ENCODE data around the gene RTRAF.

The RTRAF gene

DNA sequence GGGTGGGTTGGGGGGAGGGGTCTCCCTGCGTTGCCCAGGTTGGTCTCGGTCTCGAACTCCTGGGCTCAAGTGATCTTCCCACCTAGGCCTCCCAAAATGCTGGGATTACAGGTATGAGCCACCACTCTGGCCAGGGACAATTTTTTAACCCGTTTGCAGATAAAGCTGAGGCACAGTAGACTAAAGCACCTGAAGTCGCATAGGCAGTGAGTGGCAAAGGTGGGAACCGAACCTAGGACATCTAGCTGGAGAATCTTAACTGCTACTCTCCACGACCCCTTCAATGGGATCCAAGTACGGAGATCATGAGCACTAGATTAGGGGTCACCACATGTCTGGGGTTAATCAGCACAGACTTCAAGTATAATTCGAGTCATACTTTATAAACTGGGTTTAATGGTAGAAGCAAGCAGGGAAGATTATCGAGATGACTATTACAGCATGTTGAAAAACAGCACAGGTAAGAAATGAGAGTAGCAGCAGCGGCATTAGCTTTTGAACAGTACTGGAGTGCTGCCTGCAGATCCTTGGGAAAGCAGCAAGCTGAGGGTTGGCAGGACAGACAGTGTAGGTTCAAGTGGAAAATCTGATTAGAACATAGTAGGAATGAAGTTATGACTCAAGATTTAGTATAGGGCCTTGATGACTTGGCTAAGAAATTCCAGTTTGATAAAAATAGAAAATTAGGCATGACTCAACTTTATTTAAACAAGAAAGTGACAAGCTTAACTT lies 55.6 kb downstream of the RTRAF start:
- Histone ChIP-seq H3K9ac (ENCODE audit: low read depth, low read length) (no peak overlapping the region), H3K36me3 (ENCODE audit: control insufficient read depth, insufficient read depth, low read length) (no peaks in the 10 kb centered on the region), H3K4me3 (ENCODE audit: low read depth, low read length) (no peak overlapping the region), H3K9me3 (ENCODE audit: control insufficient read depth, insufficient read depth, low read length) (no peaks in the 10 kb centered on the region), H3K27me3 (ENCODE audit: control insufficient read depth, insufficient read depth, low read length) (no peaks in the 10 kb centered on the region), H3K4me1 (ENCODE audit: control insufficient read depth, insufficient read depth, low read length) (peaks cover 4% of the 10 kb centered on the region)

- Histone ChIP-seq H3K27me3 (ENCODE audit: control insufficient read depth, insufficient read depth, low read length) (no peaks in the 10 kb centered on the region), H3K4me3 (ENCODE audit: low read depth, low read length) (no peak overlapping the region), H3K36me3 (ENCODE audit: control insufficient read depth, insufficient read depth, low read length) (no peaks in the 10 kb centered on the region), H3K9ac (ENCODE audit: low read depth, low read length) (no peak overlapping the region), H3K4me1 (ENCODE audit: control insufficient read depth, insufficient read depth, low read length) (peaks cover 4% of the 10 kb centered on the region), H3K9me3 (ENCODE audit: control insufficient read depth, insufficient read depth, low read length) (no peaks in the 10 kb centered on the region)
Observed at GRCh38 chr14:52046376-52046917, 57.1 kb downstream of the RTRAF start.

- Histone ChIP-seq H3K36me3 (ENCODE audit: control insufficient read depth, insufficient read depth, low read length) (no peaks in the 10 kb centered on the region), H3K4me3 (ENCODE audit: low read depth, low read length) (no peak overlapping the region), H3K27me3 (ENCODE audit: control insufficient read depth, insufficient read depth, low read length) (no peaks in the 10 kb centered on the region), H3K9ac (ENCODE audit: low read depth, low read length) (no peak overlapping the region), H3K4me1 (ENCODE audit: control insufficient read depth, insufficient read depth, low read length) (peaks cover 4% of the 10 kb centered on the region), H3K9me3 (ENCODE audit: control insufficient read depth, insufficient read depth, low read length) (no peaks in the 10 kb centered on the region)
Observed at GRCh38 chr14:52048116-52048515, 58.8 kb downstream of the RTRAF start.

DNA sequence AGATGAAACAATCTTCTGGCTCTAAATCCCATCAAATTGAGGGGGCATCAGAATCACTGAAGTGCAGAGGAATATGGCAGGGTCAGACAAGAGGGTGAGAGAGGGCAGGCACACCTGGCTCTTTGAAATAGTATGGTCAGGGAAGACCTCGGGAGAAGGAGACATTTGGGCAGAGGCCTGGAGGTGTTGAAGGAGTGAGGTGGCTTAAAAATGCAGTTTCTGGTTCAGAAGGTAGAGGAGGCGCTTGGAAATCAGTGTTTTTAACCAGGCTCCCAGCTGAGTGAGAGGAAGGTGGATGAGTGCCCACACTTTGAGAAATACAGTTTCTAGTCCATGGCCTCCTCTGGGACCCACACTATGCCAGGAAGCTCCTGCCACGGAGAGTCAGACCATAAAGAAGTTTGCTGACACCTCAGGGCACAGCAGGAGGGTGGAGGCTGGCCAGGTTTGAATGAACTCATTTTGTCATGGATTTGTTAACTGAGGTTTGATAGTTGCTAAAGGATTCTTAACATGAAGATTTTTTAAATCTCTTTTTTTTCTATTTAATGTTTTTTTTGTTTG lies 59.4 kb downstream of the RTRAF start:
- Histone ChIP-seq H3K36me3 (ENCODE audit: control insufficient read depth, insufficient read depth, low read length) (no peaks in the 10 kb centered on the region), H3K4me1 (ENCODE audit: control insufficient read depth, insufficient read depth, low read length) (peaks cover 4% of the 10 kb centered on the region), H3K4me3 (ENCODE audit: low read depth, low read length) (no peak overlapping the region), H3K27me3 (ENCODE audit: control insufficient read depth, insufficient read depth, low read length) (no peaks in the 10 kb centered on the region), H3K9me3 (ENCODE audit: control insufficient read depth, insufficient read depth, low read length) (no peaks in the 10 kb centered on the region), H3K9ac (ENCODE audit: low read depth, low read length) (no peak overlapping the region)

DNA sequence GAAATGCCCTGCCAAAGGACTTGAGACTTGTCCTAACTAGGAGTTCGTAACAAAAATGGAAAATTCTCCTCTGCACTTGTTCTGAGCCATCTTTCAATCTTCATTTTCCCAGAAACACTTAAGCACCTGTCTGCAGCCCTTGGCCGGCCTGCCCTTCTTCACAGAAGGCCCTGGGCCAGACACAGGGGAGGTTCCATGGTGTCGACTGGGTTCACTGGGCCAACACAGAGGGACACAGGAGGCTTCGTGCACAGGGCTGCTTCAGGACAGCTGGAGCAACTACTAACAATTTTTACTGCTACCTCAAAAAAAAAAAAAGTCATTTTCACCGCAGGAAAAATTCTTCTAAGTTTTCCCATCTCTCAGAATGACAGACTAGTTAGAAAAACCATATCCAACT lies 59.9 kb downstream of the RTRAF start:
- H3K9me3 ChIP-seq (ENCODE audit: control insufficient read depth, insufficient read depth, low read length) = no peaks in the 10 kb centered on the region
- H3K4me3 ChIP-seq (ENCODE audit: low read depth, low read length) = no peak overlapping the region
- no peaks in the 10 kb centered on the region for H3K36me3 ChIP-seq (ENCODE audit: control insufficient read depth, insufficient read depth, low read length)
- no peaks in the 10 kb centered on the region for H3K27me3 ChIP-seq (ENCODE audit: control insufficient read depth, insufficient read depth, low read length)
- no peak overlapping the region for H3K9ac ChIP-seq (ENCODE audit: low read depth, low read length)
- H3K4me1 ChIP-seq (ENCODE audit: control insufficient read depth, insufficient read depth, low read length) = peaks cover 4% of the 10 kb centered on the region

GRCh38 chr14:52049721-52050588 lies 60.6 kb downstream of the RTRAF start:
- H3K36me3 ChIP-seq (ENCODE audit: control insufficient read depth, insufficient read depth, low read length) = no peaks in the 10 kb centered on the region
- H3K4me1 ChIP-seq (ENCODE audit: control insufficient read depth, insufficient read depth, low read length) = peaks cover 4% of the 10 kb centered on the region
- H3K4me3 ChIP-seq (ENCODE audit: low read depth, low read length) = no peak overlapping the region
- H3K27me3 ChIP-seq (ENCODE audit: control insufficient read depth, insufficient read depth, low read length) = no peaks in the 10 kb centered on the region
- H3K9me3 ChIP-seq (ENCODE audit: control insufficient read depth, insufficient read depth, low read length) = no peaks in the 10 kb centered on the region
- no peak overlapping the region for H3K9ac ChIP-seq (ENCODE audit: low read depth, low read length)

DNA sequence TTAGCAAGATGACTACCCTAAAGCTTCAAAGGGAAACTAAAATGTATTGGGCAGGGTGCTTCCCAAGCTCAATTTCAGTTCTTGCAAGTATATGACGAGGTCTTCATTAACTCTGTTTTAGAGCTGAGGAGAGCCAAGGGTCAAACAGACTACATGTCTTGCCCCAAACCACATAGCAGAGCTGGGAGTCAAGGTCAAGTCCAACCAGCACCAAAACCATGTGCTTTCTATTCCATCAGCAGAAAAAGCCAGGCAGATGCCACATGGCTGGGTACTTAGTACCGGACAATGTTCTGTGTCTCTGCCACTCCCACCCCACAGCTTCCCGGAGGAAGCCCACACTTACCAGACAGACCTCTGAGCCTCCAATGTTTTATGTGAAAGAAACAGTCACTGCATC lies 61.9 kb downstream of the RTRAF start:
- no peak overlapping the region for H3K9ac ChIP-seq (ENCODE audit: low read depth, low read length)

GRCh38 chr14:52051871-52052270 lies 62.5 kb downstream of the RTRAF start:
- Histone ChIP-seq H3K4me3 (ENCODE audit: low read depth, low read length) (no peak overlapping the region), H3K4me1 (ENCODE audit: control insufficient read depth, insufficient read depth, low read length) (peaks cover 4% of the 10 kb centered on the region), H3K9me3 (ENCODE audit: control insufficient read depth, insufficient read depth, low read length) (no peaks in the 10 kb centered on the region), H3K9ac (ENCODE audit: low read depth, low read length) (no peak overlapping the region), H3K36me3 (ENCODE audit: control insufficient read depth, insufficient read depth, low read length) (no peaks in the 10 kb centered on the region), H3K27me3 (ENCODE audit: control insufficient read depth, insufficient read depth, low read length) (no peaks in the 10 kb centered on the region)

More for the DNA sequence above, 61.9 kb downstream of the RTRAF start:
- H3K36me3 ChIP-seq (ENCODE audit: control insufficient read depth, insufficient read depth, low read length) = no peaks in the 10 kb centered on the region
- H3K27me3 ChIP-seq (ENCODE audit: control insufficient read depth, insufficient read depth, low read length) = no peaks in the 10 kb centered on the region
- H3K9me3 ChIP-seq (ENCODE audit: control insufficient read depth, insufficient read depth, low read length) = no peaks in the 10 kb centered on the region
- peaks cover 4% of the 10 kb centered on the region for H3K4me1 ChIP-seq (ENCODE audit: control insufficient read depth, insufficient read depth, low read length)
- H3K4me3 ChIP-seq (ENCODE audit: low read depth, low read length) = no peak overlapping the region

GRCh38 chr14:52052288-52052943 lies 63.1 kb downstream of the RTRAF start:
- Histone ChIP-seq H3K27me3 (ENCODE audit: control insufficient read depth, insufficient read depth, low read length) (no peaks in the 10 kb centered on the region), H3K9me3 (ENCODE audit: control insufficient read depth, insufficient read depth, low read length) (no peaks in the 10 kb centered on the region), H3K9ac (ENCODE audit: low read depth, low read length) (no peak overlapping the region), H3K36me3 (ENCODE audit: control insufficient read depth, insufficient read depth, low read length) (no peaks in the 10 kb centered on the region), H3K4me1 (ENCODE audit: control insufficient read depth, insufficient read depth, low read length) (peaks cover 4% of the 10 kb centered on the region), H3K4me3 (ENCODE audit: low read depth, low read length) (no peak overlapping the region)

GRCh38 chr14:52053044-52053443 lies 63.7 kb downstream of the RTRAF start:
- H3K4me1 ChIP-seq (ENCODE audit: control insufficient read depth, insufficient read depth, low read length) = peaks cover 4% of the 10 kb centered on the region
- no peaks in the 10 kb centered on the region for H3K36me3 ChIP-seq (ENCODE audit: control insufficient read depth, insufficient read depth, low read length)
- H3K9ac ChIP-seq (ENCODE audit: low read depth, low read length) = no peak overlapping the region
- H3K9me3 ChIP-seq (ENCODE audit: control insufficient read depth, insufficient read depth, low read length) = no peaks in the 10 kb centered on the region
- no peak overlapping the region for H3K4me3 ChIP-seq (ENCODE audit: low read depth, low read length)
- no peaks in the 10 kb centered on the region for H3K27me3 ChIP-seq (ENCODE audit: control insufficient read depth, insufficient read depth, low read length)

DNA sequence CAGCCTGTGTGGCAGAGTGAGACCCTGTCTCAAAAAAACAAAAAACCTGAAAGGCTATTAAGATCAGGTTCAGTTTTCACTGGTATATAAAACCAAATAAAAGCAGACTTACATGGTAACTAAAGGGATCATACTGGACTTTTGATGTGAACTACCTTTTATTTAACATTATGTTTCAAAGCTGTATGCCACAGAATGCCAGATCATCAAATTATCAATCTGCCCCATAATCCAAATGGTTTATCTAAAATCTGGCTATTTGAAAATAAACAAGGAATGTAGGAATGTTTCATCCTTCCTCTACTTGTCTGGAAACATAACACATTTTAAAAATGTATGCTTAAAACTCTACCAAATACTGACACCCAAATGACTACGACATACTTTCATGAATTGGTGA lies 65.3 kb downstream of the RTRAF start:
- no peaks in the 10 kb centered on the region for H3K4me1 ChIP-seq (ENCODE audit: control insufficient read depth, insufficient read depth, low read length)
- H3K9ac ChIP-seq (ENCODE audit: low read depth, low read length) = no peak overlapping the region
- no peaks in the 10 kb centered on the region for H3K36me3 ChIP-seq (ENCODE audit: control insufficient read depth, insufficient read depth, low read length)
- H3K27me3 ChIP-seq (ENCODE audit: control insufficient read depth, insufficient read depth, low read length) = no peaks in the 10 kb centered on the region
- no peaks in the 10 kb centered on the region for H3K9me3 ChIP-seq (ENCODE audit: control insufficient read depth, insufficient read depth, low read length)
- H3K4me3 ChIP-seq (ENCODE audit: low read depth, low read length) = no peak overlapping the region
